Measurements from ENCODE around the gene SRXN1.

SRXN1 gene

DNA sequence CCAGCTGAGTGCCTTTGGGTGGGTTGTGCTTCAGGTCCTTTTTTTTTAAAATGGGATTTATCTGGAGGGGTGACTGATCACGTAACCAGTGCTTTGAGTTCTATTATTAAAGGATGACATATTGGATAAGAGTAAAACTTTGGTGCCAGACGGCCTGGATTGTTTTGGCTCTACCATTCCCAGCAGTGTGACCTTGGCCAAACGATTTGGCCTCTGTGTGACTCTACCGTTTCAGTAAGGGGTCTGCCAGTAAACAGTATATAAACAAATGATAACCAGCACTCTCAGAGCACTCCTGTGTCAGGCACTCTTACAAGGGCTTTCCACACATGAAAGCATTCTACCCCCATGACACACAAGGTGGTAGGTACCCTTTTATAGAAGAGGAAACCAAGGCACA, 13.9 kb upstream of the SRXN1 start:
- no peak for TF ChIP-seq EZH2phosphoT487 (IDR thresholded peaks at IDR 0.05; ENCODE audit: low read length)
- no peak for TF ChIP-seq CTCF (IDR thresholded peaks at IDR 0.05; ENCODE audit: low read length)
- TF ChIP-seq EZH2 (optimal IDR thresholded peaks at IDR 0.05; ENCODE audit: low read depth, low read length) = no peak

DNA sequence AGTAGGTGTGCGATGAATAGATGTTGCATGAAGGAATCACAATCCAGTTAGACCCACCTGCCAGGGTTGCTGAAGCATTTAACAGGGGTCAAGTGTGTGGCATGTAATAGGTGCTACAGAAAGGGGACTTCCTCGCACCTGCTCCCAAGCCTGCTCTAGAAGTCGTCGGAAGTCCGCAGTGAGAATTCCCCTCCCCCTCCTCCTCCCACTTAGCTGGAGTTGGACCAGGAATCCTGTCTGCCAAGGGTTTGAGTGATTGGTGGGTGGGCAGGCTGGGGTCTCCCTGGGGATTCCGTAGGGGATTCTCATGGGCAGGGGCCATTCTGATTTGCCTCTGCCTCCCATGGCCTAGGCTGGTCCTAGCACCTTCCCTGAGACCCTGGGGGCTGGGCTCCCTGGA, 12.3 kb upstream of the SRXN1 start:
- Histone ChIP-seq H3K4me3 (ENCODE audit: low read length) (no peak overlapping the region), H3F3A (ENCODE audit: insufficient read depth, low read length) (no peaks in the 10 kb centered on the region), H3K9ac (ENCODE audit: low read length) (no peak overlapping the region), H3K79me2 (ENCODE audit: low read length) (no peaks in the 10 kb centered on the region), H2AFZ (ENCODE audit: low read length) (no peak overlapping the region), H3K27ac (ENCODE audit: low read length) (no peak overlapping the region), H3K27me3 (replicated peaks; ENCODE audit: insufficient read depth, low read length) (peaks cover 24% of the 10 kb centered on the region), H3K36me3 (replicated peaks; ENCODE audit: insufficient read depth, low read length) (no peaks in the 10 kb centered on the region), H3K9me3 (replicated peaks; ENCODE audit: insufficient read depth, low read length) (no peaks in the 10 kb centered on the region), H3K4me1 (ENCODE audit: low read length) (no peaks in the 10 kb centered on the region), H3K9me2 (replicated peaks; ENCODE audit: insufficient read depth, low read length) (no peaks in the 10 kb centered on the region), H4K20me1 (ENCODE audit: insufficient read depth, low read length) (no peaks in the 10 kb centered on the region), H3K4me2 (ENCODE audit: low read depth, low read length) (no peak overlapping the region)
- TF ChIP-seq CTCF (IDR thresholded peaks at IDR 0.05; ENCODE audit: low read length) (no peak), EZH2 (optimal IDR thresholded peaks at IDR 0.05; ENCODE audit: low read depth, low read length) (no peak), EZH2phosphoT487 (IDR thresholded peaks at IDR 0.05; ENCODE audit: low read length) (no peak)
- DNase-seq = no peak

More for the DNA sequence above, 13.9 kb upstream of the SRXN1 start:
- Histone ChIP-seq H3K9ac (ENCODE audit: low read length) (no peak overlapping the region), H3K4me2 (ENCODE audit: low read depth, low read length) (no peak overlapping the region), H3K4me3 (ENCODE audit: low read length) (no peak overlapping the region), H3K4me1 (ENCODE audit: low read length) (no peaks in the 10 kb centered on the region), H4K20me1 (ENCODE audit: insufficient read depth, low read length) (no peaks in the 10 kb centered on the region), H3K9me3 (replicated peaks; ENCODE audit: insufficient read depth, low read length) (no peaks in the 10 kb centered on the region), H3K79me2 (ENCODE audit: low read length) (no peaks in the 10 kb centered on the region), H3K27ac (ENCODE audit: low read length) (no peak overlapping the region), H3F3A (ENCODE audit: insufficient read depth, low read length) (no peaks in the 10 kb centered on the region), H3K9me2 (replicated peaks; ENCODE audit: insufficient read depth, low read length) (no peaks in the 10 kb centered on the region), H3K36me3 (replicated peaks; ENCODE audit: insufficient read depth, low read length) (no peaks in the 10 kb centered on the region), H3K27me3 (replicated peaks; ENCODE audit: insufficient read depth, low read length) (peaks cover 12% of the 10 kb centered on the region), H2AFZ (ENCODE audit: low read length) (no peak overlapping the region)
- DNase-seq = no peak

GRCh38 chr20:664576-664975, 11.6 kb upstream of the SRXN1 start:
- Histone ChIP-seq H3K36me3 (replicated peaks; ENCODE audit: insufficient read depth, low read length) (no peaks in the 10 kb centered on the region), H3K4me3 (ENCODE audit: low read length) (no peak overlapping the region), H3F3A (ENCODE audit: insufficient read depth, low read length) (no peaks in the 10 kb centered on the region), H3K27me3 (replicated peaks; ENCODE audit: insufficient read depth, low read length) (peaks cover 24% of the 10 kb centered on the region), H2AFZ (ENCODE audit: low read length) (no peak overlapping the region), H3K27ac (ENCODE audit: low read length) (no peak overlapping the region), H3K9ac (ENCODE audit: low read length) (no peak overlapping the region), H4K20me1 (ENCODE audit: insufficient read depth, low read length) (no peaks in the 10 kb centered on the region), H3K9me3 (replicated peaks; ENCODE audit: insufficient read depth, low read length) (no peaks in the 10 kb centered on the region), H3K4me2 (ENCODE audit: low read depth, low read length) (no peak overlapping the region), H3K9me2 (replicated peaks; ENCODE audit: insufficient read depth, low read length) (no peaks in the 10 kb centered on the region), H3K4me1 (ENCODE audit: low read length) (no peaks in the 10 kb centered on the region), H3K79me2 (ENCODE audit: low read length) (no peaks in the 10 kb centered on the region)
- no peak for DNase-seq
- no peak for TF ChIP-seq CTCF (IDR thresholded peaks at IDR 0.05; ENCODE audit: low read length)
- no peak for TF ChIP-seq EZH2phosphoT487 (IDR thresholded peaks at IDR 0.05; ENCODE audit: low read length)
- TF ChIP-seq EZH2 (optimal IDR thresholded peaks at IDR 0.05; ENCODE audit: low read depth, low read length) = no peak

All from MM.1S (cell line).